DND-41 (cell line): ENCODE measurements around the gene CLNK.

Experiments used
- ATAC-seq: fragments of 200-7000 bp; cut with Tn5 transposase; 3 replicates; pipeline ENCODE4 v1.9.1; 2021; ENCODE audit warnings: low read depth; ENCODE audit not compliant: insufficient read depth
- DNase-seq: peaks from one replicate; pipeline ENCODE4 v3.0.0-alpha.2; 2020
- H2AFZ ChIP-seq: 2 replicates; pipeline ENCODE4 v1.6.0; 2012; ENCODE audit warnings: low read depth, low read length
- H3K27ac ChIP-seq: 2 replicates; pipeline ENCODE4 v1.5.1; 2012; ENCODE audit warnings: low read length, inconsistent platforms
- H3K27me3 ChIP-seq: fragments of 200-600 bp; sonication (generic); 2 replicates; pipeline ENCODE4 v1.6.0; 2012; ENCODE audit warnings: low read length, mild to moderate bottlenecking, inconsistent platforms; ENCODE audit not compliant: insufficient read depth, poor library complexity
- H3K36me3 ChIP-seq: 2 replicates; pipeline ENCODE4 v1.5.1; 2012; ENCODE audit warnings: low read length, inconsistent platforms; ENCODE audit not compliant: insufficient read depth
- H3K4me1 ChIP-seq: 2 replicates; pipeline ENCODE4 v1.5.1; 2012; ENCODE audit warnings: mild to moderate bottlenecking, low read length; ENCODE audit not compliant: insufficient read depth
- H3K4me2 ChIP-seq: 2 replicates; pipeline ENCODE4 v1.6.0; 2012; ENCODE audit warnings: mild to moderate bottlenecking, moderate library complexity, low read length, inconsistent platforms; ENCODE audit not compliant: insufficient read depth
- H3K4me3 ChIP-seq, 2 experiments: fragments of 200-600 bp in 1 of 2; shearing (Covaris generic) in 1 of 2; 2 replicates each; pipeline ENCODE4 v1.5.1; 2012 to 2016; ENCODE audit warnings: inconsistent platforms in 2 of 2, low read length in 2 of 2, mild to moderate bottlenecking in 2 of 2, low read depth in 1 of 2, moderate library complexity in 1 of 2
- H3K79me2 ChIP-seq: 2 replicates; pipeline ENCODE4 v1.6.0; 2012; ENCODE audit warnings: low read length, inconsistent platforms; ENCODE audit not compliant: insufficient read depth
- H3K9ac ChIP-seq: 2 replicates; pipeline ENCODE4 v1.6.0; 2012; ENCODE audit warnings: low read depth, mild to moderate bottlenecking, inconsistent platforms, low read length, moderate library complexity
- H3K9me3 ChIP-seq: 2 replicates; pipeline ENCODE4 v1.5.1; 2012; ENCODE audit warnings: low read length, moderate library complexity, mild to moderate bottlenecking, inconsistent platforms; ENCODE audit not compliant: insufficient read depth, severe bottlenecking
- H4K20me1 ChIP-seq: 2 replicates; pipeline ENCODE4 v1.6.0; 2012; ENCODE audit warnings: low read length; ENCODE audit not compliant: insufficient read depth
- EZH2 ChIP-seq: IDR thresholded peaks from 3 replicates; pipeline ENCODE4 v1.6.1; 2012; ENCODE audit warnings: borderline replicate concordance, low read depth, mild to moderate bottlenecking, moderate library complexity, low read length, inconsistent platforms; ENCODE audit not compliant: severe bottlenecking
- TF ChIP-seq, protein P1 (sequence below): IDR thresholded peaks from 2 replicates; pipeline ENCODE4 v1.5.1; 2012; ENCODE audit warnings: borderline replicate concordance, low read length, moderate library complexity, mild to moderate bottlenecking; ENCODE audit not compliant: poor library complexity, severe bottlenecking; ENCODE audit errors: extremely low read depth

CLNK gene

GRCh38 chr4:10732235-10732913, 47.8 kb upstream of the CLNK start:
- DNase-seq, result no peak
- Histone ChIP-seq H4K20me1 (no peaks in the 10 kb centered on the region), H3K36me3 (no peaks in the 10 kb centered on the region), H3K4me1 (no peaks in the 10 kb centered on the region), H3K9me3 (no peaks in the 10 kb centered on the region), H3K27ac (no peak overlapping the region), H3K4me2 (no peak overlapping the region), H3K4me3 (no peak overlapping the region), H2AFZ (no peak overlapping the region), H3K27me3 (no peaks in the 10 kb centered on the region), H3K9ac (no peak overlapping the region), H3K79me2 (no peaks in the 10 kb centered on the region)
- no peak for TF ChIP-seq EZH2
- ATAC-seq, result no peak

- no peak for ATAC-seq
- Histone ChIP-seq H3K4me3 (no peak overlapping the region), H3K4me2 (no peak overlapping the region), H3K27me3 (no peaks in the 10 kb centered on the region), H3K4me1 (no peaks in the 10 kb centered on the region), H3K36me3 (no peaks in the 10 kb centered on the region), H3K79me2 (no peaks in the 10 kb centered on the region), H3K9me3 (no peaks in the 10 kb centered on the region), H4K20me1 (no peaks in the 10 kb centered on the region), H2AFZ (no peak overlapping the region), H3K9ac (no peak overlapping the region), H3K27ac (no peak overlapping the region)
- DNase-seq, result no peak
- TF ChIP-seq EZH2, result no peak
- TF ChIP-seq, protein P1, sequence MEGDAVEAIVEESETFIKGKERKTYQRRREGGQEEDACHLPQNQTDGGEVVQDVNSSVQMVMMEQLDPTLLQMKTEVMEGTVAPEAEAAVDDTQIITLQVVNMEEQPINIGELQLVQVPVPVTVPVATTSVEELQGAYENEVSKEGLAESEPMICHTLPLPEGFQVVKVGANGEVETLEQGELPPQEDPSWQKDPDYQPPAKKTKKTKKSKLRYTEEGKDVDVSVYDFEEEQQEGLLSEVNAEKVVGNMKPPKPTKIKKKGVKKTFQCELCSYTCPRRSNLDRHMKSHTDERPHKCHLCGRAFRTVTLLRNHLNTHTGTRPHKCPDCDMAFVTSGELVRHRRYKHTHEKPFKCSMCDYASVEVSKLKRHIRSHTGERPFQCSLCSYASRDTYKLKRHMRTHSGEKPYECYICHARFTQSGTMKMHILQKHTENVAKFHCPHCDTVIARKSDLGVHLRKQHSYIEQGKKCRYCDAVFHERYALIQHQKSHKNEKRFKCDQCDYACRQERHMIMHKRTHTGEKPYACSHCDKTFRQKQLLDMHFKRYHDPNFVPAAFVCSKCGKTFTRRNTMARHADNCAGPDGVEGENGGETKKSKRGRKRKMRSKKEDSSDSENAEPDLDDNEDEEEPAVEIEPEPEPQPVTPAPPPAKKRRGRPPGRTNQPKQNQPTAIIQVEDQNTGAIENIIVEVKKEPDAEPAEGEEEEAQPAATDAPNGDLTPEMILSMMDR, result no peak
Measured at GRCh38 chr4:10731690-10732089, 47.1 kb upstream of the CLNK start.

DNA sequence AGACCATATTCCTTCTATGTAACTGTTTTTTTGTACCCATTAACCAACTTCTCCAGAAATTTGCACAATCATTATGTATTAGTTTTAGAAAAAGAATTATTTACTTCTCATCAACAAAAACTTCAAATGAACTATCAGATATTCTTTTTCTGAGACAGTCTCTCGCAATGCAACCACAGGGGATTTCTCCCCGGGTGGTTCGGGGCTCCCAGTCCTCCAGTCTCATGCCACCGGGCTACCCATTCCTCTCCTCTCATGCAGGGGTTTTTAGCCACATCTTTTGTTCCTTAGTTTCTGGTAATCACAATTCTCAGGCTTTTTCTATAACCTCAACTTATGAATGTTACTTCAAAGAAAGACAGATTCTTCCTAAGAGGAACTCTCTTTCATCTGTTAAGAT, 46.6 kb upstream of the CLNK start:
- no peak overlapping the region for H2AFZ ChIP-seq
- H3K27ac ChIP-seq, result no peak overlapping the region
- DNase-seq, result no peak
- no peaks in the 10 kb centered on the region for H4K20me1 ChIP-seq
- no peak overlapping the region for H3K4me2 ChIP-seq
- no peak overlapping the region for H3K9ac ChIP-seq
- no peak overlapping the region for H3K4me3 ChIP-seq
- H3K36me3 ChIP-seq, result no peaks in the 10 kb centered on the region
- H3K9me3 ChIP-seq, result no peaks in the 10 kb centered on the region
- no peaks in the 10 kb centered on the region for H3K4me1 ChIP-seq
- TF ChIP-seq, protein P1, result no peak
- no peak for TF ChIP-seq EZH2
- ATAC-seq, result no peak
- H3K27me3 ChIP-seq, result no peaks in the 10 kb centered on the region
- H3K79me2 ChIP-seq, result no peaks in the 10 kb centered on the region

GRCh38 chr4:10730590-10730989, 46.0 kb upstream of the CLNK start:
- Histone ChIP-seq H3K9me3 (no peaks in the 10 kb centered on the region), H3K27me3 (no peaks in the 10 kb centered on the region), H3K9ac (no peak overlapping the region), H3K4me2 (no peak overlapping the region), H4K20me1 (no peaks in the 10 kb centered on the region), H3K36me3 (no peaks in the 10 kb centered on the region), H2AFZ (no peak overlapping the region), H3K79me2 (no peaks in the 10 kb centered on the region), H3K27ac (no peak overlapping the region), H3K4me3 (no peak overlapping the region), H3K4me1 (no peaks in the 10 kb centered on the region)
- no peak for ATAC-seq
- no peak for DNase-seq
- TF ChIP-seq EZH2, result no peak
- TF ChIP-seq, protein P1, result no peak
